Duodenal mucosa (tissue), 2 donors: ENCODE results near the gene RNF166.

Experiments
- H3K27ac ChIP-seq: one replicate; pipeline ENCODE4 v1.7.0; 2013; ENCODE audit warnings: low read depth, low read length
- H3K27me3 ChIP-seq, 2 donors: one replicate each; pipeline ENCODE4 v1.7.0; 2013; ENCODE audit warnings: low read length in 2 of 2, control low read depth in 1 of 2; ENCODE audit not compliant: insufficient read depth in 2 of 2, control insufficient read depth in 1 of 2
- H3K36me3 ChIP-seq, 2 donors: one replicate each; pipeline ENCODE4 v1.7.0; 2013; ENCODE audit warnings: low read length in 2 of 2, control low read depth in 1 of 2; ENCODE audit not compliant: insufficient read depth in 2 of 2, control insufficient read depth in 1 of 2
- H3K4me1 ChIP-seq, 2 donors: one replicate each; pipeline ENCODE4 v1.7.0; 2013; ENCODE audit warnings: low read length in 2 of 2, control low read depth in 1 of 2; ENCODE audit not compliant: insufficient read depth in 2 of 2, control insufficient read depth in 1 of 2
- H3K4me3 ChIP-seq, 2 donors: one replicate each; pipeline ENCODE4 v1.7.0; 2013; ENCODE audit warnings: low read length in 2 of 2, low read depth in 1 of 2
- H3K9ac ChIP-seq, 2 donors: one replicate each; pipeline ENCODE4 v1.7.0; 2013; ENCODE audit warnings: low read length in 2 of 2, low read depth in 1 of 2
- H3K9me3 ChIP-seq, 2 donors: one replicate each; pipeline ENCODE4 v1.7.0; 2013; ENCODE audit warnings: low read length in 2 of 2, control low read depth in 1 of 2; ENCODE audit not compliant: control insufficient read depth in 1 of 2

Gene RNF166, protein sequence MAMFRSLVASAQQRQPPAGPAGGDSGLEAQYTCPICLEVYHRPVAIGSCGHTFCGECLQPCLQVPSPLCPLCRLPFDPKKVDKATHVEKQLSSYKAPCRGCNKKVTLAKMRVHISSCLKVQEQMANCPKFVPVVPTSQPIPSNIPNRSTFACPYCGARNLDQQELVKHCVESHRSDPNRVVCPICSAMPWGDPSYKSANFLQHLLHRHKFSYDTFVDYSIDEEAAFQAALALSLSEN

DNA sequence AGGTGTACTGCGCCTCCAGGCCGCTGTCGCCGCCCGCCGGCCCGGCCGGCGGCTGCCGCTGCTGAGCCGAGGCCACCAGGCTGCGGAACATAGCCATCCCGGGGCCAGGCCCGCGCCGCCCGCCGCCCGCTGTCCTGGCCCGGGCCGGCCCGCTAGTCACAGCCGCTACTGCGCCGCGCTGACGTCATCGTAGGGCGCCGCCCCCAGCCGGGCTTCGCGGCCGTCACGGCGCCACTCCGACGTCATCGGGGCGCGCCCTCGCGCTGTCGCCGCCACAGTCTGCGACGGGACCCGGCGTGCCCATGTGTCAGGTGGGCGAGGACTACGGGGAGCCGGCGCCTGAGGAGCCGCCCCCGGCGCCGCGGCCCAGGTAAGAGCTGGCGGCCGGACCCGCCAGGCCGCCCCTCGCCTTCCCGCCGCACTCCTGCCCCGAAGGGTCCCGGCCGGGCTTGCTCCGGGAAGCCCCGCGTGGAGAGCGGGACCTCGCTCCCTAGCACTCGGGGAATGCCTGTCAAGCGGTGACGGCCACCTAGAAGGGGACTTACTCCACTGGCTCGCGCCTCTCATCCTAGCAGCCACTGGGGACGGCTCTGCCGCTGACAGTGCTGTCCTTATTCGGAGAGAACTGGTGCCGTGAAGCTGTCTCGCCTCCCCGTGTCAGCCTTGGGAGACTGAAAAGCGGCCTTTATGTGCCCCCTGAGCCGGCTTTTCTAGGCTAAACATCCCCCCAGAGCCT, at the start of gene RNF166, which contains the start of gene CTU2:
Gene RNF166 (minus strand): TSS at position 180 of the 736 bp plus-strand sequence. CDS start 83 bp downstream, at position 97.
Gene CTU2 (plus strand): TSS at position 275 of the 736 bp plus-strand sequence. CDS start 28 bp downstream, at position 303.
- Histone ChIP-seq H3K27ac (peak within 1 kb of the TSS; percentile 50), H3K4me3 (peak within 1 kb of the TSS; percentile 94 to 95), H3K27me3 (no peaks in the 10 kb centered on the region), H3K9me3 (no peaks in the 10 kb centered on the region), H3K4me1 (peaks cover 16 to 43% of the 10 kb centered on the region in 2 donors), H3K9ac (peak within 1 kb of the TSS; percentile 75 to 85), H3K36me3 (peaks cover 0 to 5% of the 10 kb centered on the region in 2 donors)

DNA sequence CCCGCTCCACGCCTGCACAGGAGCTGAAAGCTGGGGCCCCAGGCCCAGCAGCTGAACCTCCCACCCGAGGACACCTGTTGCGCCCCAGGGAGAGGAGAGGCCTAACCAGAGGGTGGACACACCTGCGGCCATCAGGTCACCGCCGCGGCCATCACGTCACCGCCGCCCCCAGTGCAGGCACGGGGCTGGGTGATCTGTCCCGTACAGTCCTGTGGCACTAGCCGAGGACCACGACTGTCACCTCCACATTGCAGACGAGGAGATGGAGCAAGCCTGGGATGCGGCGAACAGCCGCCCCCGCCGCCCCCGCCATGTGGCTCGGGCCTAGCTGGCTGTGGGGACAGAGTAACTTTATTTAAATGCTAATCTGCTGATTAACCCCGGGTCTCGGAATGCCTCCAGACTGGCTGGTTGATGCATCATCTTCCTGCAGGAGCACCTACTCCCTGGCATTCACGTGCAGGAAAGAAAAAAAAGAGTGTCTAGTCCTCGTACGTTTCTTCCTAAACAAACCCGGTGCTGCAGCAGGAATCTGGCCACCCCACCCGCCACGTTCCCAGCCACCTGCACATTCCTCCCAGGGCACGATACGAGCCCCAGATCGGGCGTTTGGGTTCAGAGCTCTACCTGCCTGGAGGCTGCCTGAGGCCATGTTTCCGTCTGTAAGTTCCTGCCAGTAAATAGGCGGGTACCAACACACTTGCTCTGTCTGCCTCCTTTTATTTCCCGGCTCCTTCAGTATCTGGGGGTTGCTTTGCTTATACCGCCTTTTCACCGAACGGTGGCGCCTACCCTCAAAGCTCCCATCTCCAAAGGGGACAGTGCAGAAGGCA, 48.9 kb upstream of the RNF166 start:
- peaks cover 15 to 22% of the 10 kb centered on the region in 2 donors for H3K4me1 ChIP-seq
- H3K9ac ChIP-seq = no peak overlapping the region
- H3K4me3 ChIP-seq = no peak overlapping the region
- no peaks in the 10 kb centered on the region for H3K9me3 ChIP-seq
- H3K27ac ChIP-seq = no peak overlapping the region
- no peaks in the 10 kb centered on the region for H3K27me3 ChIP-seq
- H3K36me3 ChIP-seq = no peaks in the 10 kb centered on the region

DNA sequence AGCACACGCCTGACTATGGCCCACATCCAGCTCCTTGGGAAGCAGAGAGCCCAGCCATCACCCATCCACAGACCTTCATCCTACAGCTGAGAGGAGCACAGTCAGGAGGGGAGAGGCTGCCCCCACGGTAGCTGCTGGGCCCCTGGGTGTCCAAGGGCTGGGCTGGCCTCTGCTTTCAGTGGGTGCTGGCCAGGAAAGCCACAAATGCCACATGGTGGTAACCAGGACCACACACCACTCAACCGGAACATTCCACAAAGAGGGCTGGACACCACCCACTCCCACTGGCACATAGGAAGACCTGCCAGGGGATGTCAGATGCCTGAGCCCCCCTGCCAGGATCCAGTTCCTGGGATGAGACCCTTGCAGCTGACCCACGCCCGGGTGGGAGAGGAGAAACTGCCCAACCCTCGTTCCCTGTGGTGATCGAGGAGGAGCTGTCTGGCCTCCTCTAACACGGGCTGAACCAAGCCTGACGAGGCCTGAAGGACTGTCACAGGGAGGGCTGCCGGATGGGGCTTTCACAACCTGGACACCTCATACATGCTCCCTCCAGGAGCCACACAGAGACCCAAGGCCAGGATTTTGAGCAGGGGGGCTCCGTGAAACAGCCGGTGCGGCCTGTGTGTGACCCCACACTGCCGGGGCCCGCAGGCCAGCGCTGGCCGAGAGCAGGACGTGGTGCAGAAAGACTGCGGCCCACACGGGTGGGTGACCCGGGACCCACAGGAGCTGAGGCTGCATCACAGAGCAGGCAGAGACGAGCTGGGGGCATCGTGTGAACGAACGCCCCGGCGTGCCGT, 48.1 kb upstream of the RNF166 start:
- no peak overlapping the region for H3K4me3 ChIP-seq
- no peak overlapping the region for H3K27ac ChIP-seq
- no peaks in the 10 kb centered on the region for H3K9me3 ChIP-seq
- peaks cover 8 to 15% of the 10 kb centered on the region in 2 donors for H3K4me1 ChIP-seq
- H3K27me3 ChIP-seq = no peaks in the 10 kb centered on the region
- no peaks in the 10 kb centered on the region for H3K36me3 ChIP-seq
- H3K9ac ChIP-seq = no peak overlapping the region

DNA sequence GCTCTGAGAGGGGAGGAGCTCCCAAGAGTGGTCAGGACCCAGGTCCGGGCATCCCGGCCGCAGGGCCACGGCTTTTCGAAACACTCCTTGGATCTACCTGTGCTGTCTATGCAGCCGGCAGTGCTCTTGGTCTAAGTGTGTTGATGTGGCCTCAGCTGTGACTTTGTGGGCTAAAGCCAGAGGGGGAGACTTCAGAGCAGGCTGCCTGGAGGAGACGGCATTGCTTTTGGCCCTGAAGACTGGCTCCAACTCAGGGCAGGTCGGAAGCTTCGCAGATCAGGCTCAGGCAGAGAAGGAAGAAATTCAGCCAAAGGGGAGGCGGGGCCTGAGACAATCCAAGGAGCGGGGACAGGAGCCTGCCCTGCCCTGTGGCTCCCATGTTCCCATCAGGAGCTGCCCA, 47.4 kb upstream of the RNF166 start:
- H3K9ac ChIP-seq = no peak overlapping the region
- peaks cover 2 to 8% of the 10 kb centered on the region in 2 donors for H3K4me1 ChIP-seq

DNA sequence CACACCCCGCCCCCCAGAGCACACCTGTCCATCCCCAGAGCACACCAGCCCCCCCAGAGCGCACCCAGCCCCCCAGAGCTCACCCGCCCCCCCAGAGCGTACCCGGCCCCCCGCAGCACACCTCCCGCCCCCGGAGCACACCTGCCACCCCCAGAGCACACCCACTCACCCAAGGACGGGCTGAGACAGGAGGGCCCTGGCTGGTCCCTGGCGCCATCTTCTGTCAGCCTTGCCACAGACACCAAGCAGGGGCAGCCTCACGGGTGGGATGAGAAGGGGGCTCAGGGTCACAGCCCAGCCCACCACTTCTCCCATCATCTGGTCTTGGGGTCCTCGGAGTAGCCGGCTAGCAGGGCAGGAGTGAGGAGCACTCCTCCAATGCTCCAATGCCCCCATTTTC, 47.0 kb upstream of the RNF166 start:
- Histone ChIP-seq H3K36me3 (no peaks in the 10 kb centered on the region), H3K4me1 (peaks cover 0 to 4% of the 10 kb centered on the region in 2 donors), H3K27ac (no peak overlapping the region), H3K27me3 (no peaks in the 10 kb centered on the region), H3K9me3 (no peaks in the 10 kb centered on the region), H3K9ac (no peak overlapping the region), H3K4me3 (no peak overlapping the region)

More for the DNA sequence above, 47.4 kb upstream of the RNF166 start:
- H3K27me3 ChIP-seq = no peaks in the 10 kb centered on the region
- H3K27ac ChIP-seq = no peak overlapping the region
- H3K36me3 ChIP-seq = no peaks in the 10 kb centered on the region
- H3K4me3 ChIP-seq = no peak overlapping the region
- H3K9me3 ChIP-seq = no peaks in the 10 kb centered on the region

DNA sequence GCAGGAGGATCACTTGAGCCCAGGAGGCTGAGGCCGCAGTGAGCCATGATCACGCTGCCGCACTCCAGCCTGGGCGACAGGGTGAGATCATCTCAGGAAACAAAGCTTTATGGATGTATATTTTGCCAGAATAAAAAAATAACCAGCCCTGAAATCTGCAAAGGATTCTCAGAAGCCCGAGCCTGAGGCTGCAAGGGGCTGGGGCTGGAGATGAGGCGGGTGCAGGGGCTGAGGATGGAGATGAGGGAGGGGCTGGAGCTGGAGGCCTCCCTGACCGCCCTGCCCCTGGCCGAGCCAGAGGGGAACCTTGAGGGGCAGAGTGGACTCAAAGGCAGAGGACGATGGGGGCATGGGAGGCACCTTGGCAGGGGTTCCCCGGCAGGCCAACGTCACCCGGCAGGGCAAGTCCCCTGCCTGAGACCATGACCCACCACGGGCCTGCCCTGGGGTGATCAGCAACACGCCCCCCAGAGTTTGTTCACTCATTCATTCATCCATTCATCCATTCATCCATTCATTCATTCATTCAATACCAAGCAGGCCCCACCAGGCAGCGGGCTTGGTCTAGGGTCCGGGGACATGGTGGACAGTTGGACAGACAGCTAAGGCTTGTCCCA, 46.3 kb upstream of the RNF166 start:
- Histone ChIP-seq H3K27me3 (no peaks in the 10 kb centered on the region), H3K4me3 (no peak overlapping the region), H3K36me3 (no peaks in the 10 kb centered on the region), H3K9me3 (no peaks in the 10 kb centered on the region), H3K9ac (no peak overlapping the region), H3K27ac (no peak overlapping the region), H3K4me1 (no peaks in the 10 kb centered on the region)

DNA sequence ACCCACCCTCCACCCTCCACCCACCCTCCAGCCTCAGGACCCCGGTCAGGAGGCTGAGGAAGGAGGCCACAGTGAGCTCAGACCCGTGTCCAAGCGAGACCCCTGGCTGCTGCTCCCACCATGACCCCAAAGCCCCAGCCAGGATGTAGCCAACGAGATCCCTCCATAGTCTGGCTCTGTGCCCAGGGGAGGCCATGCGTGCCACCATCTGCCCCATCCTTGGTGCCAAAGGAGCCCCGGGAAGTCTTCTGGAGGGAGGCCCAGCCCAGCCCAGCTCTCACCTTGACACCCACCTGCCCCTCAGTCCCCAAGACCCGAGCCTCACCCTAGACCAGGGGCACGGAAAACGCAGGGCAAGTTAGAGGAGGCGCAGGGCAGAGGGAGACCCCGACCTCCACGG, 44.6 kb upstream of the RNF166 start:
- Histone ChIP-seq H3K27ac (no peak overlapping the region), H3K4me3 (no peak overlapping the region), H3K9ac (no peak overlapping the region), H3K27me3 (no peaks in the 10 kb centered on the region), H3K36me3 (no peaks in the 10 kb centered on the region), H3K4me1 (peaks cover 0 to 4% of the 10 kb centered on the region in 2 donors), H3K9me3 (no peaks in the 10 kb centered on the region)

DNA sequence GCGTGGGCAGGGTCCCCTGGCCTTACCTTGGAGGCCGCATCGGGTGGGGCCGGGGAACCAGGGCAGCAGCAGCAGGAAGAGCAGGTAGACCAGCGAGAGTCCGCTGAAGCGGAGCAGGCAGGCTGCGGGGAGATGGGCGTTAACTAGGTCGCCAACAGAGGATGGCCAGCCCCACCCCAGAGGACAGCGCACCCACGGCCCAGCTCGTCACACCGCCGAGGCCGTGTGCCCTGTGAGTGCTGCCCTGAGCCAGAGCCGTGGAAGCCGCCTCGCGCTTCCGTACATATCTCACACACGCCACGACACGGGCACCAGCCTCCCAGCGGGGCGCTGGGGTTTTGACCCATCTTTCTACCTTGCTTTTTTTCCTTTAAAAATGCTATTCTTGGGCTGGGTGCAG, 43.1 kb upstream of the RNF166 start:
- Histone ChIP-seq H3K9me3 (no peaks in the 10 kb centered on the region), H3K27ac (no peak overlapping the region), H3K4me1 (peaks cover 0 to 6% of the 10 kb centered on the region in 2 donors), H3K27me3 (no peaks in the 10 kb centered on the region), H3K4me3 (no peak overlapping the region), H3K9ac (no peak overlapping the region), H3K36me3 (no peaks in the 10 kb centered on the region)

DNA sequence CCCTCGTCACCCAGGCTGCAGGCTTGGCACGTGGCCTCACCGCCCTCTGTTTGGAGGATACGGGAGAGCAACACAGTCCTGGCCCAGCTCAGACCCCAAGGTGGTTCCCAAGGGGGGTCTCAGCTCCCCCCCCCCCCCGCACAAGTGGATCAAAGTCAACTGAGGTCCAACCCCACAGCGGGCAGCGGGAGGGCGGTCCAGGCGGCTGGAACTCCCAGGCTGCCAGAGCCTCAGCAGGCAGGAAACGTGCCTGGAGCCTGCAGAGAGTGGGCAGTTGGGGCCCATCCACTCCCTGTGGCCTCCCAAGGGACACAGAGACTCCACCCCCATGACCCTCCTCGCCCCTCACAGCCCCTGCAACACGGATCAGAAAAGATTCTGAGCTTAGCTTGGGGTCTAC, 42.2 kb upstream of the RNF166 start:
- H3K27me3 ChIP-seq = no peaks in the 10 kb centered on the region
- no peaks in the 10 kb centered on the region for H3K36me3 ChIP-seq
- no peaks in the 10 kb centered on the region for H3K9me3 ChIP-seq
- no peak overlapping the region for H3K27ac ChIP-seq
- H3K4me1 ChIP-seq = peaks cover 7 to 15% of the 10 kb centered on the region in 2 donors
- no peak overlapping the region for H3K4me3 ChIP-seq
- H3K9ac ChIP-seq = no peak overlapping the region
